B cell (primary cell): ENCODE results near the gene SMAD1. TPM values are rescaled to one million over a fixed set of nuclear protein-coding genes. Genes with fewer than 3 reads are reported as not detected.

Source experiments
- ATAC-seq: fragments of 200-7000 bp; cut with Tn5 transposase; one replicate; pipeline ENCODE4 v1.10.0; 2021; ENCODE audit warnings: low read depth, mild to moderate bottlenecking, moderate number of reproducible peaks, moderate library complexity
- CTCF ChIA-PET: fragments of 350-600 bp; sonication (Branson Sonifier 250); formaldehyde crosslinking; loops from one replicate; lab custom pipeline; 2021; ENCODE audit warnings: antibody characterized with exemption, inconsistent platforms; lab: Charles Lee
- POLR2A ChIA-PET: fragments of 350-600 bp; sonication (Branson Sonifier 250); formaldehyde crosslinking; loops from one replicate; lab custom pipeline; 2021; ENCODE audit warnings: antibody characterized with exemption; lab: Charles Lee
- DNase-seq: peaks from one replicate; pipeline ENCODE4 v3.0.0; 2013
- H2AFZ ChIP-seq: 2 replicates; pipeline ENCODE4 v1.6.1; 2012; ENCODE audit warnings: mild to moderate bottlenecking, low read depth, low read length; ENCODE audit not compliant: insufficient read depth, poor library complexity, severe bottlenecking
- H3K27ac ChIP-seq, 2 donors: 1 replicate in 1 of 2; 2 replicates in 1 of 2; pipeline ENCODE4 v1.5.1; 2012 to 2013; ENCODE audit warnings: low read length in 2 of 2, mild to moderate bottlenecking in 2 of 2, moderate library complexity in 1 of 2
- H3K27me3 ChIP-seq, 4 experiments: fragments of 200-600 bp in 1 of 4; sonication (generic) in 1 of 4; replicated peaks in 1 of 4; 1 replicate in 2 of 4; 2 replicates in 2 of 4; pipeline versions ENCODE4 v1.6.1 to v1.7.0; 2013 to 2016; ENCODE audit warnings: low read length in 3 of 4, mild to moderate bottlenecking in 2 of 4, mixed read lengths in 1 of 4, moderate library complexity in 1 of 4; ENCODE audit not compliant: insufficient read depth in 4 of 4, control insufficient read depth in 3 of 4; ENCODE audit errors: control extremely low read depth in 1 of 4
- H3K36me3 ChIP-seq, 2 experiments: replicated peaks in 1 of 2; 1 replicate in 1 of 2; 2 replicates in 1 of 2; pipeline versions ENCODE4 v1.6.1 to v1.7.1; 2013; ENCODE audit warnings: low read length in 1 of 2; ENCODE audit not compliant: insufficient read depth in 2 of 2, control insufficient read depth in 1 of 2; ENCODE audit errors: control extremely low read depth in 1 of 2, extremely low read depth in 1 of 2
- H3K4me1 ChIP-seq, 2 donors: fragments of 200-600 bp in 1 of 2; sonication (generic) in 1 of 2; 1 replicate in 1 of 2; 2 replicates in 1 of 2; pipeline versions ENCODE4 v1.5.1 to v1.6.1; 2013 to 2017; ENCODE audit warnings: low read length in 2 of 2; ENCODE audit not compliant: control insufficient read depth in 2 of 2, insufficient read depth in 2 of 2
- H3K4me2 ChIP-seq: replicated peaks from 2 replicates; pipeline ENCODE3; 2012; ENCODE audit warnings: mild to moderate bottlenecking, low read depth, low read length; ENCODE audit not compliant: poor library complexity, severe bottlenecking
- H3K4me3 ChIP-seq, 5 experiments: fragments of 200-600 bp in 1 of 5; sonication (generic) in 1 of 5; 1 replicate in 3 of 5; 2 replicates in 2 of 5; pipeline versions ENCODE4 v1.5.1 to v1.7.0; 2011 to 2016; ENCODE audit warnings: low read length in 4 of 5, mild to moderate bottlenecking in 4 of 5, low read depth in 2 of 5, control low read depth in 1 of 5, moderate library complexity in 1 of 5; ENCODE audit not compliant: insufficient read depth in 1 of 5; ENCODE audit errors: control extremely low read depth in 1 of 5, extremely low read depth in 1 of 5
- H3K79me2 ChIP-seq: fragments of 200-600 bp; sonication (generic); one replicate; pipeline ENCODE4 v1.6.0; 2016; ENCODE audit warnings: low read length; ENCODE audit not compliant: control insufficient read depth, insufficient read depth
- H3K9ac ChIP-seq: fragments of 200-600 bp; sonication (generic); 2 replicates; pipeline ENCODE4 v1.6.1; 2017; ENCODE audit warnings: mild to moderate bottlenecking, low read length, moderate library complexity
- H3K9me3 ChIP-seq, 3 donors: one replicate each; pipeline versions ENCODE4 v1.6.1 to v1.7.1; 2013; ENCODE audit warnings: low read length in 2 of 3; ENCODE audit not compliant: control insufficient read depth in 2 of 3, insufficient read depth in 1 of 3; ENCODE audit errors: control extremely low read depth in 1 of 3
- H4K20me1 ChIP-seq: 2 replicates; pipeline ENCODE4 v1.6.0; 2012; ENCODE audit warnings: mild to moderate bottlenecking, low read length; ENCODE audit not compliant: insufficient read depth, control insufficient read depth, poor library complexity, severe bottlenecking
- H3K27ac Mint-ChIP-seq: one replicate; pipeline ENCODE4 v1.8.0; 2021; ENCODE audit warnings: mixed read lengths
- H3K27me3 Mint-ChIP-seq: one replicate; pipeline ENCODE4 v1.8.0; 2021; ENCODE audit warnings: mixed read lengths
- H3K4me1 Mint-ChIP-seq: one replicate; pipeline ENCODE4 v1.8.0; 2021; ENCODE audit warnings: mixed read lengths
- H3K4me3 Mint-ChIP-seq: one replicate; pipeline ENCODE4 v1.8.0; 2021; ENCODE audit warnings: mixed read lengths
- H3K9me3 Mint-ChIP-seq: one replicate; pipeline ENCODE4 v1.8.0; 2022; ENCODE audit warnings: mixed read lengths; ENCODE audit not compliant: insufficient read depth
- CTCF ChIP-seq: fragments of 200-600 bp; IDR thresholded peaks from one replicate; pipeline ENCODE4 v1.8.0; 2022; ENCODE audit warnings: antibody characterized with exemption, mild to moderate bottlenecking
- EZH2 ChIP-seq: IDR thresholded peaks from 2 replicates; pipeline ENCODE4 v1.6.1; 2012; ENCODE audit warnings: borderline replicate concordance, low read depth, mild to moderate bottlenecking, moderate library complexity, low read length; ENCODE audit not compliant: insufficient read depth, poor library complexity, severe bottlenecking
- WGBS: methylation state at CpG from one replicate; pipeline ENCODE4 v1.1.5; 2013; ENCODE audit warnings: missing lambda C conversion rate; ENCODE audit not compliant: insufficient coverage; 5-methylcytosine and 5-hydroxymethylcytosine counted together
- intact Hi-C: fragments of 100-400 bp; cut with micrococcal nuclease; formaldehyde crosslinking; loops from one replicate; pipeline ENCODE4 v1.10.0; 2022
- polyA plus RNA-seq: library from polyadenylated mRNA; depleted of rRNA; stranded (reverse); fragments of >200 nt; gene quantifications from 2 replicates; pipeline ENCODE4 v1.2.3, GENCODE V29; 2012
- total RNA-seq, 2 donors: library from RNA; stranded (reverse); fragments of 120-200 nt in 1 of 2; gene quantifications; 1 replicate in 1 of 2; 2 replicates in 1 of 2; pipeline versions ENCODE4 v1.2.3 to v1.2.4, GENCODE V29; 2013 to 2022

SMAD1 gene
- total and polyA plus RNA-seq, 2 donors (not counting 1 experiment from before 2014, with no cell fraction given) = 0.12 TPM; not detected in 1

DNA sequence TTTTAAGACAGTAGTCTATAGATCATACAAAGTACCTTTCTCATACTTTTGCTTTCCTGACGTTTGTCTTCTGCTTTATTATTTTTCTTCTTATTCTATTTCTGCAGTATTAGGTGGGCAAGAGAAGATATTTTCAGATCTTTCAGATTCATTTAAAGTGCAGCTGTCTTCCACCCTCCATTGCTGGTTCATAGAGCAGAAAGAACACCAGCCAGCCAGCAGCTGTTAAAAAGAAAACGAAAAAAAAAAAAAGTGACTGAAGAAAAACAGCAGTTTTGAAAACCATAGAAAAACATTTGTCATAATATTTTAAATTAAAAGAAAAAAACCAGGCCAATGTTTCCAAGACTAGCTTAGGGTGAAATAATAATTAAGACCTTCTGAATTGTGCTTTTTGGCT lies 42.9 kb downstream of the SMAD1 start:
- H3K9me3 Mint-ChIP-seq = no peaks in the 10 kb centered on the region
- H3K4me1 Mint-ChIP-seq = peaks cover 6% of the 10 kb centered on the region
- TF ChIP-seq CTCF (no peak), EZH2 (no peak)
- WGBS = no CpG with 5 or more reads among the region's 2 CpGs
- CTCF ChIA-PET = no interaction called here
- no peak overlapping the region for H3K27ac ChIP-seq
- no peaks in the 10 kb centered on the region for H3K79me2 ChIP-seq
- H3K4me1 ChIP-seq = no peaks in the 10 kb centered on the region
- H4K20me1 ChIP-seq = no peaks in the 10 kb centered on the region
- H3K9ac ChIP-seq = no peak overlapping the region
- POLR2A ChIA-PET = no interaction called here
- H2AFZ ChIP-seq = no peak overlapping the region
- no peaks in the 10 kb centered on the region for H3K9me3 ChIP-seq
- no peak overlapping the region for H3K4me3 Mint-ChIP-seq
- ATAC-seq = no peak
- no peak overlapping the region for H3K4me2 ChIP-seq
- peaks cover 4% of the 10 kb centered on the region for H3K27me3 Mint-ChIP-seq
- DNase-seq = no peak
- H3K27ac Mint-ChIP-seq = no peak overlapping the region
- intact Hi-C loops = no loop called here
- no peaks in the 10 kb centered on the region for H3K27me3 ChIP-seq
- H3K4me3 ChIP-seq = no peak overlapping the region
- H3K36me3 ChIP-seq = no peaks in the 10 kb centered on the region

GRCh38 chr4:145525291-145525740 lies 43.7 kb downstream of the SMAD1 start:
- no peak overlapping the region for H2AFZ ChIP-seq
- Mint-ChIP-seq H3K4me1 (peaks cover 6% of the 10 kb centered on the region), H3K27ac (no peak overlapping the region), H3K27me3 (no peaks in the 10 kb centered on the region), H3K4me3 (no peak overlapping the region), H3K9me3 (no peaks in the 10 kb centered on the region)
- H3K4me2 ChIP-seq = no peak overlapping the region
- ChIA-PET CTCF (no interaction called here), POLR2A (no interaction called here)
- no peaks in the 10 kb centered on the region for H4K20me1 ChIP-seq
- H3K27me3 ChIP-seq = no peaks in the 10 kb centered on the region
- H3K79me2 ChIP-seq = no peaks in the 10 kb centered on the region
- ATAC-seq (no peak), DNase-seq (no peak)
- TF ChIP-seq EZH2 = no peak
- TF ChIP-seq CTCF = no peak
- no CpG with 5 or more reads among the region's 1 CpG for WGBS
- H3K4me3 ChIP-seq = no peak overlapping the region
- no peaks in the 10 kb centered on the region for H3K36me3 ChIP-seq
- H3K9me3 ChIP-seq = no peaks in the 10 kb centered on the region
- intact Hi-C loops = no loop called here
- H3K9ac ChIP-seq = no peak overlapping the region
- no peak overlapping the region for H3K27ac ChIP-seq
- H3K4me1 ChIP-seq = no peaks in the 10 kb centered on the region
